Gastrocnemius medialis (tissue), 4 donors: ENCODE data around the gene LIN7A.

Experiments used
- CTCF ChIP-seq, 5 experiments: fragments of 450-650 bp in 3 of 5; fragments of 200-600 bp in 2 of 5; sonication (generic) in 2 of 5; IDR thresholded peaks in 4 of 5; conservative IDR thresholded peaks in 1 of 5; 1 replicate in 4 of 5; 2 replicates in 1 of 5; pipeline ENCODE4 v1.5.1; 2016 to 2019; ENCODE audit warnings: antibody characterized with exemption in 5 of 5, mild to moderate bottlenecking in 3 of 5, moderate library complexity in 3 of 5
- POLR2A ChIP-seq, 2 donors: fragments of 450-650 bp; IDR thresholded peaks; one replicate each; pipeline ENCODE4 v1.6.1; 2017; ENCODE audit warnings: antibody characterized with exemption in 2 of 2, mild to moderate bottlenecking in 2 of 2, moderate library complexity in 2 of 2

- TF ChIP-seq CTCF (IDR thresholded peaks at IDR 0.05 in 4 of 5, conservative IDR thresholded peaks at IDR 0.05 in 1 of 5) (no peak), POLR2A (IDR thresholded peaks at IDR 0.05) (no peak)
Measured at GRCh38 chr12:80935111-80935510, 2.6 kb downstream of the LIN7A start.
